Measurements from ENCODE around the gene TEAD4.

The TEAD4 gene

DNA sequence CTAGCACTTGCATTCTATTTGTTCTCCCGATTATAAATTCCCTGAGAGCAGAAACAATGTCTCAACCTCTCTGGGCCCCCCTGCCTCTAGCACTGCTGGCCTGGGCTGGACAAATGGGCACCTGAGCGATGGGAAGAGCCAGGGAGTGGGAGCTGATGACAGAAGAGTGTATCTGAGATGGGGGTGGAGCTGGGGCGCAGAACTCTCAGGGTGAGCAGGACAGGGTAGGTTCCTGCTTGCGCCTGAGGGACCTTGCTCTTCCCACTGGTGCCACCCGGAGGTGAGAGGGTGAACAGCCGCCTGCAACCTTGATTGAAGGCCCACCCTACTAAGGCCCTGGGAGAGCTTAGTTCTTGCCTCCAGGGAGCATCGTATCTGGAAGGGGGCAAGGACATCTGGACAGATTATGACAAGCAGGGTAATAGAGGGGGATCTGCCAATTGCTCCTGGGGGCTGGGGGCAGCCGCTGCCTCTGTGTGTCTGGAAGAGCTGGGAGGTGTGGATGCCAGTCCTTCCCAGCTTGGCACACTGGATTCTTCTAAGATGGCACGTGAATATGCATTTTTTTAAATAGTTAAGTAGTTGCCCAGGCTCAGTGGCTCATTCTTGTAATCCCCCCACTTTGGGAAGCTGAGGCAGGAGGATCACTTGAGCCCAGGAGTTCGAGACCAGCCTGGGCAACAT, 75.0 kb downstream of the TEAD4 start:
- no peak for DNase-seq

- DNase-seq, result no peak
Measured at GRCh38 chr12:3035171-3035570, 76.0 kb downstream of the TEAD4 start.

DNA sequence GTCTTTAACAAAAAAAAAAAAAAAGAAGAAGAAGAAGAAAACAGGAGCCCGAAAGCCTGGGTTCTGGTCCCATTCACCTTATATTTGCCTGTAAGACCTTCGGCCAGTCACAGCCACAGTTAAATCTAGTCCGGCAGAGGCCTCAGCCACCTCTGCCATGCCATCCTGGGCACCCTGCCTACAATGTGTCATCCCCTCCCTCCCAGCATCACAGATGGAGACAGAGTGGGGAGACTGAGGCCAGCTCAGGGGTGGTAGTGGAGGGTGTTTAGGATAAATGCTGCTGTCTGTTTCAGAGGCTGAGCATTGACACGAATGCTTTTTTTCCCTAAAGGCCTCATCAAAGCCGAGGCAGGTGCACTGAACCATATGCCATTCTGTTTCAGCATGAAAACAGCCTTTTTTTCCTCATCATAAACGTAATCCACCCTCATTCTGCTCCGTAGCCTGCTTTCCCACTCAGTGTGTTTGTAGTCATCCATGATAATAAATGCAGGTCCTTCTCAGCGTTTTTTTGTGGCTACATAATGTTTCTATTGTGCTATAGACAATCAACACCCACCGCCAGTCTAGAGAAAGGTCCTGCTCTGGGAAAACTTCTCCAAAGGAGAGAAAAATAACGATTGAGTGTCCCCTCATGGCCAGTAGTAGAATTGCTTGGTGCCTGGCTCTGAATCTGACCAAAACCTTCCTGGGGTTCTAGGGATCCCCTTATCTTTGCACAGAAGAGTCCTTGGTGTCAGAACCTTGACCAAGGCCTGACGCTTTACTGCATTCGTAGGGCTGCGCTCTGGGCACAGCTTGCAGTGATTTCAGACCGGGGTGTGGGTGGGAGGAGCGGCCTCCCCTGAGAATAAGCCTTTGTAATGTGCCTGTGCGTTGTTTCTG, 76.9 kb downstream of the TEAD4 start:
- DNase-seq, result no peak

- DNase-seq, result no peak
Measured at GRCh38 chr12:3036901-3037600, 77.9 kb downstream of the TEAD4 start.

GRCh38 chr12:3038166-3038565, 79.0 kb downstream of the TEAD4 start:
- no peak for DNase-seq

DNA sequence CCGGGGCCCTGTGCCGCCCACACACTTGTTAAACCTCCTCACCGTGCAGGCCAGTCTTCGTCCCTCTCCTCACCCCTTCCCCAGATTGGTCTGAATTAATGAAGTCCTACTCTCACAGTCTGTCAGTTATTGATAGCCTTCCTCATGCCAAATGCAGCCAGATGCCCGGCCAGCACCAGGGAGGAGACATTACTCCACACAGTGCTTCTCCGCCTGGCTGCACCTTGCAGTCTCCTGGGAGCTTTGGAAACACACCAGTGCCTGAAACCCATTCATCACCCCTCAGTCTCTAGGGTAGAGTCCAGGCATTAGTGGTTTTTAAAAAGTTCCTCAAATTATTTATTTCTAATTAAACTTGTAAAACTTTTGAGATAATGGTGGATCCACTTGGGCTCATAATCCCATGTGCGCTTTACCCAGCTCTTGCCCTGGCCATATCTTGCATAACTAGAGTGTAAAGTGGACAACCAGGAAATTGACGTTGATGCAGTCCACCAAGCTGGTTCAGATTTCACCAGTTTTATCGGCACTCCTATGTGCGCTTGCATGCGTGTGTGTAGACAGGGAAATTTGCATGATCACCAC, 79.8 kb downstream of the TEAD4 start:
- DNase-seq, result no peak

DNA sequence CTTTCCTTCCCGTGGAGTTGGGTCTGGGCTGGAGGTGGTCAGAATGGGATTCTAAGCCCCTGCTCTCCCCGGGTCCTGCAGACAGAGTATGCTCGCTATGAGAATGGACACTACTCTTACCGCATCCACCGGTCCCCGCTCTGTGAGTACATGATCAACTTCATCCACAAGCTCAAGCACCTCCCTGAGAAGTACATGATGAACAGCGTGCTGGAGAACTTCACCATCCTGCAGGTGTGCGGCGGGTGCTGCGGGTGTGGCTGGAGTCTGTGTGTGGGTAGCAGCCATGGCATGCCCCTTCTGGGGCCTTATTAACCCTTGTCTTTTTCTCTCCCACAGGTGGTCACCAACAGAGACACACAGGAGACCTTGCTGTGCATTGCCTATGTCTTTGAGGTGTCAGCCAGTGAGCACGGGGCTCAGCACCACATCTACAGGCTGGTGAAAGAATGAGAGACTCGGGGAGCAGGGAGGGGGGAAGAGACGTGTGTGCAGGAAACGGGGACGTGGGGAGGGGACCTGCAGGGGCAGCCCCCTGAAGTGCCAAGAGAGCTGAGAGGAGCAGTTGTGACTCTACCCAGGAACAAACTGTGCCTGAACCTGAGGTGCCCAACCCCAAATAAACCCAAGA, 80.9 kb downstream of the TEAD4 start:
- no peak for DNase-seq

GRCh38 chr12:3040663-3041544, 81.7 kb downstream of the TEAD4 start:
- no peak for DNase-seq

DNA sequence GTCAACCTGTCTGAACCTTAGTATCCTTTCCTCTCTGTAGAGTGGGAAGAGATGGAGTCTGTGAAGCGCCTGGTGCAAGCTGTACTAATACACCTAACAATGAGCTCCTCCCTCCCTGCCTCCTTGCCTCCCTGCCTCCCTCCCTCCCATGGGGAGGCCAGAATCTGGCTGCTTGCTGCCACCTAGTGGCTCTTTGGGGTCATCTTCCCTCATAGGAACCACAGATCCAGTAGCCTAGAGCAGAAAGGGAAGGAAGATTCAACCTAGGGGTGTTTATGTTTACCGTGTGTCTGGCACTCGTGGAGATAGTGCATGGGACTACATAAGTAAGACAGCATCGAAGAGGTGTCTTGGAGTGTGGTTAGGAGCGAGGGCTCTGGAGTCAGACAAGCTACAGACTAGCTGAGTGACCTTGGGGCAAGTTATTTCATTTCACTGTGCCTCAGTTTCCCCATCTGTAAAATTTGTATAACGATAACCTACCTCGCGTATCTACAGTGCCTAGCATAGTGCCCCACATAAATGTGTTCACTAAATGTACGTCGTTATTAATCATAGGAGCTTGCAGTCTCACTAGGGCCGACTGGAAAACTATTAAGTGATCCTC, 82.5 kb downstream of the TEAD4 start:
- peak; percentile 17 for DNase-seq

- no peak for DNase-seq
Measured at GRCh38 chr12:3042394-3042793, 83.2 kb downstream of the TEAD4 start.

DNA sequence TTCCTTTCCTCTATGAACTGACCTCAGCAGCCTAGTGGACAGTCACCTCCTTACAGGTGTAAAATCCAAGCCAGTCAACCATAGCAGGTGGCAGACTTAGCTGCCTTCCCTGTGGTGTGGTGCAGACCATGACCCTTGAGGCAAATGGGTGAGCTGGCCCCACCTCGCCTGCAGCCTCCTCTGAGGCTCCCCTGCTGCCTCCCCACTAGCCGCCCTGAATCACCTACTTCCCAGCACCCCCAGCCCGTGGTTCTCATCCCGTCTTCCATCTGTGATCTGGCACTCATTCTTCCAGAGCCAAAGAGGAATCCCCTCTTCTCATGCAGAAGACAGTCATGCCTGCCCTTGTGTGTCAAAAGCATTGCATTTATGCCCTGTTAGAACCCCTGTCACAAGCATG, 83.6 kb downstream of the TEAD4 start:
- DNase-seq, result no peak

GRCh38 chr12:3043406-3043805, 84.2 kb downstream of the TEAD4 start:
- DNase-seq, result no peak

DNA sequence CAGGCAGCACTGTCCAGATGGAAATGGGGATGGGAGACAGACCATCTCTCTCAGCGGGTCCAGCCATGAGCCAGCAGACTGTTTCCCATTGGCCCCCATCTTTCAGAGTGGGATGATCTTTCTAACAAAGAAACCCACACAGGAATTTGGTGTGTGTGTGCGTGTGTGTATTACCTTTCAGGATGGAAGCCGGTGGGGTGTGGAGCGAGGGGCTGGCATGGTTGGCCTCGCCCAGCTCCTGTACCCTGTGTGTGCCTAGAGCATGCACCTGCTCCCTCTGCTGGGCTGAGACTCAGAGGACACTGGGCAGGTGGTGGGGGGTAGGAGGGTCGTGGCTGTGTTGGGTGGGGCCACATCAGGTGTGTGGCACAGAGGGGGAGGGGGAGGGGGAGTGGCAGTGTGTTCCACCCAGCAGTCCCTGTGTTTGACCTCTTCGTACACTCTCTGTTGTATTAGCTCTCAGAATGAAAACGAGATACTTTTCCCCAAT, 85.0 kb downstream of the TEAD4 start:
- no peak for DNase-seq

DNA sequence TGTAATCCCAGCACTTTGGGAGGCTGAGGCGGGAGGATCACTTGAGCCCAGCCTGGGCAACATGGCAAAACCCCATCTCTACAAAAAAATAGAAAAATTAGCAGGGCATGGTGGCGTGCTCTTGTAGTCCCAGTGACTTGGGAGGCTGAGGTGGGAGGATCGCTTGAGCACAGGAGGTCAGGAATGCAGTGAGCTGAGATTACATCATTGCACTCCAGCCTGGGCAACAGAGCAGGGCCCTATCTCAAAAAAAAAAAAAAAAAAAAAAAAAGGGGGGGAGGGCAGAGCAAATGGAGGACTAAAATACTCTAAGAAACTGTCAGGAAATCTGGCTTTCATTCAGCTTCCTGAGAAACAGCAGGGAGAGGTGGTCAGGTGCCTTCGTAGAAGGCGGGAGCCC, 86.3 kb downstream of the TEAD4 start:
- no peak for DNase-seq

GRCh38 chr12:3045989-3046388, 86.8 kb downstream of the TEAD4 start:
- no peak for DNase-seq

- no peak for DNase-seq
Measured at GRCh38 chr12:3046441-3047200, 87.4 kb downstream of the TEAD4 start.

DNA sequence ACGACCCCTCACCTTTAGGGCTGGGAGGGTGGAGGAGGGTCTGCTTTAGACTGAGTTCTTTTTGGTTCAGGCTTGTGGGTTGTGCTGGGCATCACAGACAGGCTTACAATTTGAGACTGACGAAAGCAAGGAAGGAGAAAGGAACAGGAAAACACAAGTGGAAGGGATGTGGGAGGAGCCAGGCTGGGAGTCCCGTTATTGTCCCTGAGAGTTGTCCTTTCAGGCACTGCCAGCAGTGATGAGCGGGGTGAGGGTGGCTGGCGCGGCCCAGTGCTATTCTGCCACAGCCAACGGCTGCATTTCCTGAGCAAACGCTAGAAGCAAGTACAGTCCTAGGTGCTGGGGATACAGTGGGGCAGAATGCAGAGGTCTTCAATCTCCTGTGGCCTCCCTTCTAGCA, 88.8 kb downstream of the TEAD4 start:
- DNase-seq, result no peak

GRCh38 chr12:3048540-3048939, 89.3 kb downstream of the TEAD4 start:
- no peak for DNase-seq

DNA sequence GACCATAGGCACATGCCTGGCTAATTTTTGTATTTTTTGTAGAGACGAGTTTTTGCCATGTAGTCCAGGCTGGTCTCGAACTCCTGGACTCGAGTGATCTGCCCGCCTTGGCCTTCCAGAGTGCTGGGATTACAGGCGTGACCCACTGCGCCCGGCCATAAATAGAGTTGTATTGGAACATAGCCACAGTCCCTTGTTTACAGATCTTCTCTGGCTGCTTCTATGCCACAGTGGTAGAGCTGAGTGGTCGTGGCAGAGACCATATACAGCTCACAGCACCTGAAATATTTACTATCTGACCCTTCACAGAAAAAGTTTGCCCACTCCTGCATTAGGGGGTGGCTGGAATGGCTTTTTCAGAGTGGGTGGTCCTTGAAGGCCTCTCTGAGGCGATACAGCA, 90.0 kb downstream of the TEAD4 start:
- DNase-seq, result no peak

DNA sequence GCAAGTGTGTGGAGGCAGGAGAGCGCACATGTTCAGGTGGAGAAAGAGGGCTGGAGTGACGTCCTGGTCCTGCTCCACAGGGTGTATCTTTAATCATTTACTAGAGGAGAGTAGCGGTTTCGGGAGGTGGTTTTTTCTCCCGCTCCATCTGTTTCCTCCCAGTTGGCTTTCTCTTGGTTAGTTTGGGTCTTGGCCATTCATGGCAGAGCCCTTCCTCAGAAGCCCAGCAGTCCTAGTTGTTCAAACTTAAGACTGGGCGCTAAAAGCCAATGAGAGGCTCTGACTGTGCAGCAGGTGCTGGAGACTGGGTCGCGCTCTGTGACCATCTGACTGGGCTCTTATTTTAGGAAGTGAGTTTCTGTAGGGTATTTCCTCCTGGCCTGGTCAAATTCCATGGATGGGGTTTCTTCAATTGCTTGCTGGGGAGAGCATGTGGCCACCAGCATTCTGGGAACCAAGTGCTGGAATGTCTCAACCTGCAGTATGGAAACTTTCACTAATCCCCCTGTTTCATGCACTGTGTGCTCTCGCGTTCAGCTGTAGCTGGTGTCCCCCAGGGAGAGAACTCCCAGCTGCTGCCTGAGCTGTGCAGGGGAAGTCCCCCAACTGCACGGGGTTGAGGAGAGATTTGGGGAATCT, 90.5 kb downstream of the TEAD4 start:
- DNase-seq, result no peak

Data from DMS 273 treated with DMSO at 0.1 percent for 48 hours (cell line).